NCI-H748 (cell line): ENCODE data around the gene UTS2R.
"Not testable (repeated sequence)": the region's sequence is repeated elsewhere in the genome, so short reads cannot be mapped to it uniquely, and the experiment has no call there.

ENCODE experiments used
- DNase-seq: peaks from one replicate; lab custom pipeline; 2025; ENCODE audit not compliant: unreplicated experiment; lab: John Stamatoyannopoulos, UW

UTS2R gene

GRCh38 chr17:82334204-82334621 lies 37.4 kb upstream of the UTS2R start:
- no peak for DNase-seq

DNA sequence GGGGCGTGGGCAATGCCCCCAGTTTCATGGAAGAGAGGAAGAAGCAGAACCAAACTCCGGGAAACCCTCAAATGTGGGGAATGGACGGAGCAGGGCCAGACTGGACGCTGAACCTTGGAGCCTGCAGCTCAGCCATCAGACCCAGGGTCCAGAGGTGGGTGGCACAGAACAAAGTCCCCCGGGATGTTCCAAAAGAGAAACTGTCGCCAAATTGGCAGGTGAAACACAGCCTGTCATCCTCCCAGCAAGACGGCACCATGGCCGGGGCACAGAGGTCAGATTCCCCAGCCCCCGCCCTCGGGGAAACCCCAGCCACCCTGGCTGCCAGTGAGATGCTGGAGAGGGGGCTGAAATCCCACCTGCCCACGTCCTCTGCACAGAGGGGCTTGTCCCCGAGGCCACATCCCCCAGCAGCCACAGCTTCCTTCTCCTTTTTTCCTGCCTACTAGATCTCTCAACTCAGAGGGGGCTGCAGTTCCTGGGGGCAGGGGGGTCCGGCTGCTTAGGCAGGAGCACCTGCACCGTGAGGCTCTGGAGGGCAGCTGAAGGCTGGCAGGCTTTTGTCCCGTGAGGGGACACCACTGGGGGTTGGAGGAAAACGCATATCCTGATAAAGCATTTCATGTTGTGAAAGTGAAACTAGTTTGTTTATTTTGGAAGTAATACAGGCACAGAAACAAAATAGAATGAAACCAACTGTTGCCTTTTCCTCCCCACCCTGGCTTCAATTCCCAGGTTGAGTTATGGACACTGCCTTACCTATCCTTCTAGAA lies 36.8 kb upstream of the UTS2R start:
- DNase-seq: no peak

DNA sequence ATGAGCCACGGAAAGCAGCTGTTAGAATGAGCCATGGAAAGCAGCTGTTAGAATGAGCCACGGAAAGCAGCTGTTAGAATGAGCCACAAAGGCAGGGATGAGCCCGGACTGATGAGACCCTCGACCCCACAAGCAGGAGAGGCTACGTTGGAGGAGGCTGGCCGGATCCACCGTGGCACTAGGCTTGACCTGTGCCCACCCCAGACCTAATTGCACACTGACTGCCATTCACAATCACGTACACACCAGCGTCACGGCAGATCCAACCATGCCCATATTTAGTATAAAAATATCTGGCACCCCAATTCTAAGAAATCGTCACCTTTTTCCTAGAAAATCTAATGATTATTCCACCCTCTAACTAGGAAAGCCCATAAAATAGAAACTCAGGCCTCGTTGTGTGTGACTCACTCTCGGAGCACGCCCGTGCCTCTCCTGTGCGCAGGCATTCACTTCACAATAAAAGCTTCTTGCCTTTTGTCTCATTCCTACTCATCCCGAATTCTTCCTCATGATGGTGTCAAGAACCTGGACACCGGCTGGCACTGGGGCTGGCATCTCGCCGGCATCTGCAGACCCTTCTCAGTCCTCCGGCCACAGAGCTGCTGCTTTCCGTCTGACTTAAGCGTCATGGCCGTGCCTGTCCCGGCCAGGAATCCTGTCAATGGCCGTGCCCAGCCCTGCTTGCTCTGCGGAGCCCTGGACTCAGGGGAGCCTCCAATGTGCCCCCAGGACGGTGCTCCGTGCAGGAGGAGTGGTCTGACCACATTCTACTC lies 32.5 kb upstream of the UTS2R start:
- DNase-seq: no peak

DNA sequence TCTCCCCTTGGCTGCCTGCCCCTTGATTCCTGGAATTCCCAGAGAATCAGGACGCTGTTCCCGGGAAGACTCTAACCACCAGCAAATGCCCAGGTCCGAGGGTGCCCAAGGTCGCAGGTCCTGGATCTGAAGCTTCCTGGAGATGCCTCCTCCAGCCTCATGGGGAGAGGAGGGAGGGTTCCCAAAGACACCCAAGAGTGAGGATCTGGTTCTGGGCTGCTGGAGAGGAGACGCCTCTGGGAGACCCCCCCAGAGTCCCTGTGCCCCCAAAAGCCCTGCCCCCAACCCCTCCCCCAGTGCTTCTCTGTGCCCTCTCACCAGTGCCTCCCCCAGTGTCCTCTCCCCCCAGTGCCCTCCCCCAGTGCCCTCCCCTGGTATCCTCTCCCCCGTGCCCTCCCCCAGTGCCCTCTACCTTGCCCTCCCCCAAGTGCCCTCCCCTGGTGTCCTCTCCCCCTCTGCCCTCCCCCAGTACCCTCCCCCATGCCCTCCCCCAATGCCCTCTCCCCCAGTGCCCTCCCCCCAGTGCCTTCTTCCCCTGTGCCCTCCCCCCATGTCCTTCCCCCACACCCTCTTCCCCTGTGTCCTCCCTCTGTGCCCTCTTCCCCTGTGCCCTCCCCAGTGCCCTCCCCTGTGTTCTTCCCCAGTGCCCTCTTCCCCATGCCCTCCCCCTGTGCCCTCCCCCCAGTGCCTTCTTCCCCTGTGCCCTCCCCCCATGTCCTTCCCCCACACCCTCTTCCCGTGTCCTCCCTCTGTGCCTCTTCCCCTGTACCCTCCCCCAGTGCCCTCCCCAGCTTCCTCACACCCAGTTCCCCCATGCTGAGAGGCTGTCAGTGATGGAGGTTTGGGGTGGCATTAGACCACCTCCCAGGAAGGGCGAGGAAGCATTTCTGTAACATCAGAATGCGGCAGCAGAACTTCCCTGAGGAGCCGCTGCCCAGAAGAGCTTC lies 31.7 kb upstream of the UTS2R start:
- DNase-seq: no peak

- DNase-seq: no peak
These were observed 29.0 kb upstream of the UTS2R start for GRCh38 chr17:82342361-82343079.

DNA sequence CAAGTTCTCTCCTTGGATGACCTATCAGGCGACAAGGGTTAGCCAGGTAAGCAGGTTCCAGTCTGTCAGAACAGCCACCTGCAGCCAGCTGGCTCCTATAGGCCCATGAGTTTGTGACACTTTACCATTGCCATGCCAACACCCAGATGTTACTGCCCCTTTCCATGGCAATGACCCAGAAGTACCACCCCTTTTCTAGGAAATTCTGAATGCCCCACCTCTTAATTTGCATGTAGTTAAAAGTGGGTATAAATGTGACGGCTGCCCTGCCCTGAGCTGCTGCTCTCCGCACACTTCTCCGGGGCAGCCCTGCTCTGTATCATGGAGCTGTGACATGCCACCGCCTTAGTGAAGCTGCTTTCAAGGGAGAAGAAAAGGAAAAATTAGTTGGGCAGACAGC lies 28.0 kb upstream of the UTS2R start:
- DNase-seq: peak; percentile 14

DNA sequence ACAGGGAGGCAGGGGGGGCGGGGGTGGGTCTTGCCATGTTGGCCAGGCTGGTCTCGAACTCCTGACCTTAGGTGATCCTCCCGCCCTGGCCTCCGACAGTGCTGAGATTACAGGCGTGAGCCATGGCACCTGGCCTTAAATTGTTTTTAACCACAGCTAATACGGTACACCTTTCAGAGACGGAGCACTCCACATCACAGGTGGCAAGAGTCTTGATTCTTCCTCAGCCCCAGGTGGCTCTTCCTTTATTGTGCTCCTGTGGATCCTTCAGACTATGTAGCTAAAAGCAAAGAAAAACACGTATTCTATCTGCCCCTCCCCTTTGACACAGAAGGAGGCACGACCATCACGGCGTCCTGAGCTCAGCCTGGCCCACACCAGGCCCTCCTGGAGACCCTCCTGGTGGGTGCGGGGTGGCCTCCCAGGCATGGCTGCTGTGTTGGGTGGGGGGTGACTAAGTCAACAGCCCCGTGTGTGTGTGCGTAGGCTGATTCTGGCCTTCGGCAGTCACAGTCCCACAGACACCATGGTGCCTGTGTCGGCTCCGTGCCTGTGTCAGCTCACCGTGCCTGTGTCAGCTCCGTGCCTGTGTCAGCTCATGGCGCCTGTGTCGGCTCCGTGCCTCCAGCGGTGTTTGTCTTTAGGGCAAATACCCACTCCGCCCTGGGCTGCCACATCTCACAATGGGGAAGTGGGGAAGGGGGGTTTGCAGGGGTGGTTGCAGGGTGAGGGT lies 27.2 kb upstream of the UTS2R start:
- peak; percentile 22 for DNase-seq

GRCh38 chr17:82345151-82345976 lies 26.2 kb upstream of the UTS2R start:
- DNase-seq: no peak

GRCh38 chr17:82346342-82347300 lies 24.9 kb upstream of the UTS2R start:
- DNase-seq: no peak

- not testable (repeated sequence) for DNase-seq
These were observed 23.6 kb upstream of the UTS2R start for GRCh38 chr17:82347994-82348393.

GRCh38 chr17:82348434-82348833 lies 23.1 kb upstream of the UTS2R start:
- DNase-seq: no peak

GRCh38 chr17:82348866-82349265 lies 22.7 kb upstream of the UTS2R start:
- no peak for DNase-seq

- DNase-seq: no peak
These were observed 22.3 kb upstream of the UTS2R start for GRCh38 chr17:82349287-82349701.

DNA sequence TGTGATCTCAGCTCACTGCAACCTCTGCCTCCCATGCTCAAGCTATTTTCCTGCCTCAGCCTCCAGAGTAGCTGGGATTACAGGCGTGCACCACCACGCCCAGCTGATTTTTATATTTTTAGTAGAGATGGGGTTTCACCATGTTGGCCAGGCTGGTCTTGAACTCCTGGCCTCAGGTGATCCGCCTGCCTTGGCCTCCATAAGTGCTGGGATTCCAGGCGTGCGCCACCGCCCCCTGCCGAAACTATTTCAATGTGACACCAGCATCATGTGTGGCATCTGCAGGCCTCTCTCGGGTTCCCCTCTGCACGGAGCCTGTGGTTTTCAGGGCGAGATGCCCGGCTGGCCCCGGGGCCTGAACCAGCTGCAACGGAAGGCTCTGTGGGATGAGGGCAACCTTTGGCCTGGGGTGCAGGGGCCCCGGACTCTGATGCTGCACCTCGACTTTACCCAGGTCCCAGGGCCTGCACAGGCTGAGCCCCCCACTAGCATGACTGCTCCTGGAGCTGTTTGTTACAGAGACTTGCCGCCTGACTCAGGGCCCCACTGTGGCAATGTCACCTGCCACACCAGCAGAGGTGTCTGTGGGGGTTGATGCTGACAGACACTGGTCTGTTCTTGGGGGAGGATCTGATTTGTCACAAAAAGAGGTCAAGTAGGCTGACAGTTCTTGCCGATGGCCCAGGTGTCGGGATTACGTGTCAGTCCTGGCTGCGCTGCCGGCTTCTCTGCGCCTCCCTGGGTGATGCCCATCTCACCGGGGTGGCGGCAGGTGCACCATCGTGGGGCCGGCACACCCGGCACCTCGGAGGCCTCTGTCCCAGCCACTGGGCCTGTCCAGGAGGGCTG lies 21.2 kb upstream of the UTS2R start:
- DNase-seq: no peak

DNA sequence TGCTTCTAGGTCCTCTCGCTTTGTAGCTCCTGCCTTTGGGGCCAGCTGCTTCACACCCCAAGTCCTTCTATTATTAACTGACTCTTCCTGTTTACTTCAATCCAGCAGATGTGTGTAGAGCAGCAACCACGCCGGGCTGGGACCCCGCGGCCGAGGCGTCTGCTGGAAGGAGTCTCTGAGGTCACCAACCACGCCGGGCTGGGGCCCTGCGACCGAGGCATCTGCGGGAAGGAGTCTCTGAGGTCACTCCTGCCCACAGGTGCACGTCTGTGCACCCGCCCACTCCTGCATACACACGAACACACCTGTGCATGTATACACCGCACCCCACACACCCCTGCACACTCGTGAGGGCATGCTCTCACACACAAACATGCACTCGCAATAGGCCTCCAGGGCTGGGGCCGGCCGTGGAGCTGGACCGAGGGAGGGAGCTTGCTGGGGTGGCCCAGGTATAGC lies 20.3 kb upstream of the UTS2R start:
- DNase-seq: no peak

DNA sequence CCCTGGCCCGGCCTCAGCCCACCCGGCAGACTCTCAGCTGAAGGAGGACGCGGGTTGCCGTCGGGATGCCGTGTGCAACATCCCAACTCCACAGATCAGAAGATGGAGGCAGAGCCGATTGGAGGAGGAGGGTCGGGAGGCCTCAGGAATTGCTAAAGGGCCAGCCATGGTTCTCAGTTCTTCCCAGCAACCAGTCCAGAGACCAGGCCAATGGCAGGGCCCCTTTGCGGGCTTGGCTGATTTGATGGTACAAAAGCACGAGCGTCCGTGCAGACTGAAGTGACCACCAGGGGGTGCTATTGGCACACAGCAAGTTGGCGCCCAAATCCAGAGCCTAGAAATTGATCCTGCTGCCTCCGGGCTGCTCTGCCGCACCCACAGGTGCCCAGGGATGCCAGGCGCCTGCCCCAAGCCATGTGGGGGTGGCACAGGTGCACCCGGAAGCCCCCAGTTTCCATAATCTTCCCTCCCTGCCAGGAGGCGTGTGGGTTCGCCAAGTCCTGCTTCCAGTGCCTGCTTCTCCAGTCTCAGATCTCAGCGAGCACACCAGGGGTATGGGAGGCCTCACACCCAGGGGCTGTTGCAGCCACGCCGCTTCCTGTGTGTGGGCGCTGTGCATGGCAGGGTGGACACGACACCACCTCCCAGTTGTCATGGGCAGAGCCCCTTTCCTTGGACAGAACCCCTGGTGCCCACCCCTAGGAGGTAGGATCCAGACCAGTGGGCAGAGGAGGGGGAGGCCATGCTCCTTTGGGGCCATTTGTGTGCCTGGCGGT lies 19.7 kb upstream of the UTS2R start:
- peak; percentile 83 for DNase-seq
